Mammary epithelial cell (primary cell): ENCODE results near the gene ZNF580.

Source experiments
- CTCF ChIP-seq, 2 donors: IDR thresholded peaks in 1 of 2; conservative IDR thresholded peaks in 1 of 2; 2 replicates each; pipeline ENCODE4 v1.5.1; 2011 to 2012; ENCODE audit warnings: inconsistent platforms in 2 of 2, low read length in 2 of 2, mild to moderate bottlenecking in 2 of 2, control low read depth in 1 of 2, low read depth in 1 of 2; ENCODE audit not compliant: insufficient read depth in 1 of 2; ENCODE audit errors: extremely low read depth in 1 of 2
- EZH2 ChIP-seq: IDR thresholded peaks from 2 replicates; pipeline ENCODE4 v1.6.1; 2012; ENCODE audit warnings: low read length, inconsistent platforms, borderline replicate concordance

DNA sequence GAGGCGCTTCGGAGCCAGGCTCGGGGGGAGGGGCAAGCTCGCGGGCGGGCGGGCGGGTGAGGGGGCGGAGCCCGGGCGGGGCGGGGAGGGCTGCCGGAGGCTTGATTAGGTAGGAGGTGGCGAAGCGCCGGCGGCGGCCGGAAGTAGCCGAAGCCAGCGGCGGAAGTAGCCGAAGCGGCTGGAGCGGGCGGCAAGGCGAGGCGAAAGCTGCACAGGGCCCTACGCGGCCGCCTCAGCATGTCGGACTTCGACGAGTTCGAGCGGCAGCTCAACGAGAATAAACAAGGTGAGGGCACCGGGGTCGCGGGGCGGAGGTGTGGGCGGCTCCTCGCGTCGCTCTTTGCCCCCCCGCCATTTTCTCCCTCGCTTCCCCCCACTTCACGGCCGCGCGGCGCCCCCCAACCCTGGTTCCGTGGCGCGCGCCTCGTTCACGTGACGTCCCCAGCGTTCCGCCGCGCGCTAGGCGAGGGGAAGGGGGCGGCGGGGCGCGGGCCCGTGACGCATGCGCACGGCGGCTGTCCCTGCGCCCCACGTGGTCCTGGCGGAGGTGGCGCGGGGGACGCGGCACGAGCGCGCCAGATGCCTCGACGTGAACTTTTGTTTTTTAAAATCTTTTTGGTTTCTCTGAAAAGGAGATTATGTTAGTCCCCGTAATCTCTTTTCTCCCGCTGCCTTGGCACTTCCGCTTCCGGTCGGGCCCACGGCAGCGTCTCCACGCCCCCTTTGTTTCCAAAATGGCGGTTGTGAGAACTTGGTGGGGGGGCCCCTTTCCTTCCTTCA, 14.3 kb downstream of the ZNF580 start, which contains the start of gene U2AF2:
- TF ChIP-seq CTCF (conservative IDR thresholded peaks at IDR 0.05 in 1 of 2, IDR thresholded peaks at IDR 0.05 in 1 of 2; ENCODE audit: extremely low read depth in 1 of 2, insufficient read depth in 1 of 2, low read depth in 1 of 2, low read length in 2 of 2), result no peak
- no peak for TF ChIP-seq EZH2
